ENCODE measurements around the gene INAVA. TPM values are rescaled to one million over a fixed set of nuclear protein-coding genes. Genes with fewer than 3 reads are reported as not detected.

Gene INAVA
- total RNA-seq, 1 donor from 2014 or later: 34.6 TPM

DNA sequence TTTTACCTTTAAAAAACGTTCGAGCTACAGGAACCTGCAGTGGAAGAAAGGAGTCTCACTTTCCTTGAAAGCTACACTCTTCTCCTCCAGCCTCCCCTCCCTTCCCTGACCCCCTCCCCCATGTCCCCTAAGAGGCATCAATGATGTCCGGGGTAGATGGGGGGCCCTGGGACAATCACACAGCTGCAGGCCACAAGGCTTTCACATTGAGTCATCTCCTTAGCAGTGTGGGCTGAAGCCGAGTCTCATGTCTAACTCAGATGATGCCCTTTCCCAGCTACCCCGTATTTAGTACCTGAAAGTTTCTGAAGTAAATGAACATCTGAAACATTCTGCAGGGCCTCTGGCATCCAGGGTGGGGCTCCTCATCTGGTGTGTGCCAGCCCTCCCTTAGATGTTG, 28.2 kb upstream of the INAVA start:
- Mint-ChIP-seq H3K36me3 (peaks cover 17% of the 10 kb centered on the region), H3K27me3 (ENCODE audit: low read depth) (no peaks in the 10 kb centered on the region), H3K4me1 (peaks cover 11% of the 10 kb centered on the region), H3K27ac (no peak overlapping the region), H3K9me3 (no peaks in the 10 kb centered on the region), H3K4me3 (no peak overlapping the region)
- TF ChIP-seq, protein P1, sequence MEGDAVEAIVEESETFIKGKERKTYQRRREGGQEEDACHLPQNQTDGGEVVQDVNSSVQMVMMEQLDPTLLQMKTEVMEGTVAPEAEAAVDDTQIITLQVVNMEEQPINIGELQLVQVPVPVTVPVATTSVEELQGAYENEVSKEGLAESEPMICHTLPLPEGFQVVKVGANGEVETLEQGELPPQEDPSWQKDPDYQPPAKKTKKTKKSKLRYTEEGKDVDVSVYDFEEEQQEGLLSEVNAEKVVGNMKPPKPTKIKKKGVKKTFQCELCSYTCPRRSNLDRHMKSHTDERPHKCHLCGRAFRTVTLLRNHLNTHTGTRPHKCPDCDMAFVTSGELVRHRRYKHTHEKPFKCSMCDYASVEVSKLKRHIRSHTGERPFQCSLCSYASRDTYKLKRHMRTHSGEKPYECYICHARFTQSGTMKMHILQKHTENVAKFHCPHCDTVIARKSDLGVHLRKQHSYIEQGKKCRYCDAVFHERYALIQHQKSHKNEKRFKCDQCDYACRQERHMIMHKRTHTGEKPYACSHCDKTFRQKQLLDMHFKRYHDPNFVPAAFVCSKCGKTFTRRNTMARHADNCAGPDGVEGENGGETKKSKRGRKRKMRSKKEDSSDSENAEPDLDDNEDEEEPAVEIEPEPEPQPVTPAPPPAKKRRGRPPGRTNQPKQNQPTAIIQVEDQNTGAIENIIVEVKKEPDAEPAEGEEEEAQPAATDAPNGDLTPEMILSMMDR (IDR thresholded peaks at IDR 0.05; ENCODE audit: unreplicated experiment): no peak
- no peak for DNase-seq (ENCODE audit: low spot score in 2 of 2, unreplicated experiment in 2 of 2)

DNA sequence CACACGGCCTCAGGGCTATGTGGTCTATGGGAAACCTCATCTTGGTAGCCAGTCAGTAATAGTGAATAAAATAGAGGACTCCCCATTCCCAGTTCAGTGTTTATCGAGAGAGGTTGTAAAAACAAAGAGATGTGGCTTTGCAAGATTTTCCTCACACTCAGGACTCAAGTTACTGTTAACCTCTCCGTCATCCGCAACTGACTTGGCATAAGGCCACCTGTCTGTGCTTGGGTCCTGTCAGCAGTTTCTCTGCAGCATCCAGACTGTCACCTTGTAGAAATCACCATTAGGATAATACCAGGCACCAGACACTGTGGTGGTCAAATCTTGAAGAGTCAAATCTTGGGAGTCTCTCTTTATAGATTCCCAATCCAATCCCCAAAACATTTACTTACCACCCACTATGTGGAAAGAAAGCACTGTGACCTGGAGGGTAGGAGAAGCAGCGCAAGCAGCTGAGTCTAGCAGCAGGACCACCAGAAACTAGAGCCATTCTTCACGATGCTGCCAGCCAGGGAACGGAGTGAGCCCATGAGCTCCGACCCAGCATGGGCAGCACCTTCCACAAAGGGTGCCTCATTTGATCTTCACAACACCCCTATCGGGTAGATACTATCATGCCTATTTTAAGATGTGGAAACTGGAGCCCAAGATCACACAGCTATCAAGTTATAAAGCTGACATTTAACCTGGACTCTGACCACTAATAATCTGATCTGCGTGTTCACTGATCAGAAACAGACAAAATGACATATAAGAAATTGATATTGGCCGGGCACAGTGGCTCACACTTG, 27.5 kb upstream of the INAVA start:
- TF ChIP-seq, protein P1 (IDR thresholded peaks at IDR 0.05; ENCODE audit: unreplicated experiment): no peak
- peaks cover 17% of the 10 kb centered on the region for H3K36me3 Mint-ChIP-seq
- no peak overlapping the region for H3K4me3 Mint-ChIP-seq
- no peaks in the 10 kb centered on the region for H3K9me3 Mint-ChIP-seq
- no peak overlapping the region for H3K27ac Mint-ChIP-seq
- no peak for DNase-seq (ENCODE audit: low spot score in 2 of 2, unreplicated experiment in 2 of 2)
- H3K4me1 Mint-ChIP-seq: peaks cover 11% of the 10 kb centered on the region
- no peaks in the 10 kb centered on the region for H3K27me3 Mint-ChIP-seq (ENCODE audit: low read depth)

DNA sequence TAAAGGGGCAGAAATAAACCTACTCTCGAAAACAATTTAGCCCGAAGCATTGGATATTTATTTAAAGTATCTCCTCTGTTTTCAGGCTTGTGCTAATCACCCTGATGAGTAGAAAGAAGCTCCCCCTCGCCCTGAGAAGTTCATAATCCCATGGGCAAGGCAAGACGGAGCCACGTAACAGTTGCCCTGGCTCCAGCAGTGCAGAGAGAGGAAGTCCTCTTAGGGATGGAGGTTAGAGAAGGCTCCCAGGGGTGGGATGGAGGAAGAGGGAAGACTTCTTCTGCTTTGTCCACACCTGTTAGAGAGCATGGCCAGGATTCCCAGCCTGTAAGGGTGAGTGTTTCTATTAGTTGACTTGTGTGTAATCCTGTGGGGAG, 25.3 kb upstream of the INAVA start:
- H3K9me3 Mint-ChIP-seq: no peaks in the 10 kb centered on the region
- no peak for DNase-seq (ENCODE audit: low spot score in 2 of 2, unreplicated experiment in 2 of 2)

DNA sequence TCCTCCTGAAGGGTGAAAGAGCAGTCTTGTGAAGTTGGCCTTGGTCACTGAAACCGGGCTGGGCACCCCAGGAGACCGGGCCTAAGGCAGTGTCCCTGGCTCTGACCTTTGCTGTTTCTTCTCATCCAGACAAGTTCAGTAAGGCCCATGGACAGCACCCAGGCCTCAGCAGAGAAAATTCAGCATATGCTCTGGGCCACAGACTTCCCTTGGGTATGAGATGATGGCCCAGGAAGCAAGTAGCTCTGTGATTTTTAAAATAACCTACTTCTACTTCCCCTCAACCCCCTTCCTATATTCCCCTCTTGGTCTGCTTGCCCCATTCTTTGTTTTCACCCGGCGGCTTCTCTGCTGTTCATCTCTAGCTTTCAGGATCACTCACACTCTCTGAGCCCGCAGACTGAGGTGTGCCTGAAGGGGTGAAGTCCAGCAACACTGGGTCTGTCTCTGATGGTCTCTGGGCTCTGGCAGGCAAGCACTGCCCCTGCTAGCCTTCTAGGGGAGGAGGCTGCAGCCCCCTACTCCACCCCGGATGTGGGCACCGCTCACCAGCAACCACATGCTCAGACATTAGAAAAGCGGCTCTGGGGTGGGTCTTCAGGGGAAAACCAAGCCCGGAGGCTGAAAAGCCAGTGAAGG, 24.8 kb upstream of the INAVA start:
- no peak for DNase-seq (ENCODE audit: low spot score in 2 of 2, unreplicated experiment in 2 of 2)
- Mint-ChIP-seq H3K36me3 (peaks cover 3% of the 10 kb centered on the region), H3K9me3 (no peaks in the 10 kb centered on the region), H3K27me3 (ENCODE audit: low read depth) (no peaks in the 10 kb centered on the region), H3K4me1 (peaks cover 11% of the 10 kb centered on the region), H3K4me3 (no peak overlapping the region), H3K27ac (no peak overlapping the region)
- TF ChIP-seq, protein P1 (IDR thresholded peaks at IDR 0.05; ENCODE audit: unreplicated experiment): no peak

More for the DNA sequence above, 25.3 kb upstream of the INAVA start:
- Mint-ChIP-seq H3K27ac (no peak overlapping the region), H3K27me3 (ENCODE audit: low read depth) (no peaks in the 10 kb centered on the region), H3K4me3 (no peak overlapping the region), H3K4me1 (peaks cover 11% of the 10 kb centered on the region), H3K36me3 (peaks cover 5% of the 10 kb centered on the region)
- TF ChIP-seq, protein P1 (IDR thresholded peaks at IDR 0.05; ENCODE audit: unreplicated experiment): no peak

DNA sequence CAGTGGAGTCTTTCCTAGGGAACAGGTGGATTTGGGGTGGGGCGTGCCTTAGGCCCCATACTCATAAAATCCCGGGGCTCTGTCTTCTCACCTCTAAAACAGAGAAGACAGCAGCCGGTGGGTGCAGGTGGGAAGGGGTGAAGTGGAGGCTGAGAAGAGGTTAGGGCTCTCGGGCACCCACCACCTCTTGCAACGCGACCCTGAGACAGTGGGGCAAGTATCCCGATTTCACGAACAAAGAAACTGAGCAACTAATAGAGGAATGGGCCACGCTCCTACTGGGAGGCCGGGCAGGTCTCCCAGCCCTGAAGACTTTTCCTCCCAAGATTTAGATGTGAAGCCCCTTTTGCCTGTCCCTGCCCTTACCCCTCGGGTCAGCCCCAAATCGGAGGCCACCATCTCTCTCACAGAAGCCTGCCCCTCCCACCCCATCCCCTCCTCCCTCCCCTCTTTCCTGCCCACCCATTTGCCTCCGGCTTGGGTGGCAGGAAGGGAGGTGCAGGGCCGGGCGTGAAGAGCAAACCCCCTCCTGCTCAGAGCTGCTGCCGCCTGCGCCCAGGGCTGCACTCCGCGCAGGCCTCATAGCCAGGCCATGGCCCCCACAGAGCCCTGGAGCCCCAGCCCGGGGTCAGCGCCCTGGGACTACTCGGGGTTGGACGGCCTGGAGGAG, 22.1 kb upstream of the INAVA start, which contains the start of gene GPR25:
TSS of gene GPR25 (plus strand) at position 536 of the 670 bp plus-strand sequence. CDS start at position 593, 57 bp downstream.
- no peak for DNase-seq (ENCODE audit: low spot score in 2 of 2, unreplicated experiment in 2 of 2)
- no peaks in the 10 kb centered on the region for H3K27me3 Mint-ChIP-seq (ENCODE audit: low read depth)
- H3K4me3 Mint-ChIP-seq: no peak within 1 kb of the TSS

More for the DNA sequence above, 22.1 kb upstream of the INAVA start, which contains the start of gene GPR25:
- Mint-ChIP-seq H3K27ac (no peak within 1 kb of the TSS), H3K9me3 (no peaks in the 10 kb centered on the region), H3K36me3 (no peaks in the 10 kb centered on the region), H3K4me1 (peaks cover 9% of the 10 kb centered on the region)
- TF ChIP-seq, protein P1 (IDR thresholded peaks at IDR 0.05; ENCODE audit: unreplicated experiment): no peak
